GM12878 (cell line): ENCODE measurements around the gene TCF20. TPM values are rescaled to one million over a fixed set of nuclear protein-coding genes. Genes with fewer than 3 reads are reported as not detected.

Experiments used
- ATAC-seq: fragments of 200-7000 bp; cut with Tn5 transposase; 3 replicates; pipeline ENCODE4 v1.9.1; 2020; ENCODE audit warnings: mild to moderate bottlenecking, moderate library complexity
- BruUV-seq: library from RNA; stranded (reverse); fragments of 400-500 nt; replicated peaks from 2 replicates; lab custom pipeline; 2021; lab: Mats Ljungman, UMichigan
- CTCF ChIA-PET: fragments of 300-600 bp; sonication (Branson Sonifier 250); formaldehyde crosslinking; extraction: SDS; loops from one replicate; lab custom pipeline; 2021; ENCODE audit warnings: inconsistent platforms; lab: Yijun Ruan, JAX
- POLR2A ChIA-PET: fragments of 350-600 bp; formaldehyde crosslinking; extraction: SDS; loops from one replicate; lab custom pipeline; 2021; ENCODE audit warnings: inconsistent platforms; lab: Charles Lee
- RAD21 ChIA-PET: fragments of 300-600 bp; sonication (Branson Sonifier 250); formaldehyde crosslinking; loops from one replicate; lab custom pipeline; 2023; ENCODE audit warnings: antibody characterized with exemption; ENCODE audit not compliant: unreplicated experiment; lab: Charles Lee
- SMC1A ChIA-PET: fragments of 300-600 bp; sonication (Branson Sonifier 250); formaldehyde crosslinking; loops from one replicate; lab custom pipeline; 2023; ENCODE audit not compliant: unreplicated experiment, uncharacterized antibody; lab: Charles Lee
- DNase-seq: peaks from one replicate; pipeline ENCODE4 v3.0.0-alpha.2; 2011; ENCODE audit warnings: low read depth, low spot score
- FAIRE-seq: peaks from 3 replicates; lab custom pipeline; 2011; peaks lifted over from hg19 to GRCh38; lab: Jason Lieb, UNC
- H2AFZ ChIP-seq: 2 replicates; pipeline ENCODE4 v1.6.0; 2011; ENCODE audit warnings: low read depth, low read length, control low read depth; ENCODE audit not compliant: control insufficient read depth
- H3K27ac ChIP-seq: 2 replicates; pipeline ENCODE4 v1.5.1; 2011; ENCODE audit warnings: control low read depth; ENCODE audit not compliant: control insufficient read depth, insufficient read depth
- H3K27me3 ChIP-seq, 2 experiments: replicated peaks in 1 of 2; 2 replicates each; pipeline versions ENCODE4 v1.6.0 to v1.6.1; 2011; ENCODE audit warnings: low read length in 1 of 2; ENCODE audit not compliant: control insufficient read depth in 2 of 2, insufficient read depth in 2 of 2
- H3K36me3 ChIP-seq, 2 experiments: 2 replicates each; pipeline ENCODE4 v1.5.1; 2011; ENCODE audit warnings: low read length in 1 of 2; ENCODE audit not compliant: control insufficient read depth in 2 of 2, insufficient read depth in 2 of 2
- H3K4me1 ChIP-seq: 2 replicates; pipeline ENCODE4 v1.6.1; 2011; ENCODE audit warnings: mild to moderate bottlenecking, low read length, moderate library complexity, mixed read lengths; ENCODE audit not compliant: control insufficient read depth, insufficient read depth
- H3K4me2 ChIP-seq: 2 replicates; pipeline ENCODE4 v1.6.0; 2011; ENCODE audit warnings: control low read depth; ENCODE audit not compliant: control insufficient read depth, insufficient read depth
- H3K4me3 ChIP-seq: fragments of 200-600 bp; sonication (generic); 2 replicates; pipeline ENCODE4 v1.5.1; 2016
- H3K79me2 ChIP-seq: 2 replicates; pipeline ENCODE4 v1.6.0; 2011; ENCODE audit warnings: low read length; ENCODE audit not compliant: control insufficient read depth, insufficient read depth
- H3K9ac ChIP-seq: 2 replicates; pipeline ENCODE4 v1.8.0; 2011; ENCODE audit warnings: low read length, control low read depth, mixed read lengths; ENCODE audit not compliant: control insufficient read depth, insufficient read depth
- H3K9me3 ChIP-seq: replicated peaks from 3 replicates; pipeline ENCODE4 v1.5.1; 2011; ENCODE audit warnings: mild to moderate bottlenecking, low read length; ENCODE audit not compliant: control insufficient read depth, insufficient read depth
- H4K20me1 ChIP-seq: 2 replicates; pipeline ENCODE4 v1.6.0; 2011; ENCODE audit not compliant: control insufficient read depth, insufficient read depth
- FOXK2 ChIP-seq: fragments of 450-650 bp; IDR thresholded peaks from 2 replicates; pipeline ENCODE4 v1.6.1; 2017; ENCODE audit warnings: mild to moderate bottlenecking, moderate library complexity
- GABPA ChIP-seq: IDR thresholded peaks from 2 replicates; pipeline ENCODE4 v1.6.1; 2014; ENCODE audit warnings: antibody characterized with exemption, low read depth, mild to moderate bottlenecking, inconsistent platforms
- NR2F1 ChIP-seq: fragments of 450-650 bp; conservative IDR thresholded peaks from 2 replicates; pipeline ENCODE4 v1.6.1; 2017; ENCODE audit warnings: mild to moderate bottlenecking
- SREBF1 ChIP-seq: IDR thresholded peaks from 2 replicates; pipeline ENCODE4 v1.6.1; 2012; ENCODE audit warnings: mild to moderate bottlenecking, low read length
- SUPT20H ChIP-seq: IDR thresholded peaks from 2 replicates; pipeline ENCODE4 v1.6.1; 2011; ENCODE audit warnings: low read depth, mild to moderate bottlenecking, low read length, moderate library complexity, borderline replicate concordance; ENCODE audit not compliant: control insufficient read depth
- ZBTB40 ChIP-seq: fragments of 450-650 bp; IDR thresholded peaks from 2 replicates; pipeline ENCODE4 v1.6.1; 2016; ENCODE audit warnings: mild to moderate bottlenecking, moderate library complexity, borderline replicate concordance
- ZZZ3 ChIP-seq: IDR thresholded peaks from 2 replicates; pipeline ENCODE4 v1.6.1; 2011; ENCODE audit warnings: low read depth; ENCODE audit not compliant: control insufficient read depth, insufficient read length
- WGBS: methylation state at CpG from one replicate; pipeline ENCODE4 v1.1.6; 2016; ENCODE audit warnings: low lambda C conversion rate; ENCODE audit not compliant: insufficient replicate concordance, insufficient coverage; ENCODE audit errors: missing lambda C conversion rate; 5-methylcytosine and 5-hydroxymethylcytosine counted together
- in situ Hi-C: fragments of 300-500 bp; cut with MboI; formaldehyde crosslinking; loops from 9 replicates; pipeline ENCODE4 v1.14.3; 2018; ENCODE audit warnings: mixed read lengths
- intact Hi-C: fragments of 100-400 bp; cut with micrococcal nuclease; formaldehyde crosslinking; loops from one replicate; pipeline ENCODE4 v1.14.2; 2022; ENCODE audit not compliant: unreplicated experiment
- polyA plus RNA-seq, 11 experiments: library from polyadenylated mRNA; depleted of rRNA in 4 of 11; unstranded in 6 of 11; stranded (reverse) in 5 of 11; fragments of >200 nt; fragmentation: Nextera tagmentation in 4 of 11; fragmentation: Illumina TruSeq in 1 of 11; extraction: Ambion mirVana in 4 of 11; extraction: Trizol in 1 of 11; gene quantifications; 1 replicate in 1 of 11; 2 replicates in 10 of 11; pipeline versions ENCODE4 v1.2.1 to v1.2.3, GENCODE V29; 2011 to 2016; ENCODE audit warnings: inconsistent platforms in 2 of 11, missing spikeins in 2 of 11, low read depth in 1 of 11
- total RNA-seq, 4 experiments: library from RNA; depleted of rRNA in 3 of 4; stranded (reverse); fragments of >200 nt in 3 of 4; fragmentation: Illumina TruSeq in 1 of 4; extraction: Trizol in 1 of 4; gene quantifications; 2 replicates each; pipeline versions ENCODE4 v1.2.1 to v1.2.3, GENCODE V29; 2013 to 2021
- TF ChIP-seq, protein P1 (sequence below): IDR thresholded peaks from 2 replicates; pipeline ENCODE4 v1.6.1; 2012; ENCODE audit warnings: low read depth, low read length, improper control_type of control experiment

The TCF20 gene
- total and polyA plus RNA-seq, 10 of the 15 experiments (the other 5 are each of a cell fraction or from before 2014, with no cell fraction given) = 0.64 to 52.9 (median 22.6) TPM

- no peak for TF ChIP-seq ZBTB40
- no peak for TF ChIP-seq NR2F1
- TF ChIP-seq, all 136 proteins: peak for 0
Measured at GRCh38 chr22:42297778-42298177, 27.3 kb upstream of the TCF20 start (continued).

GRCh38 chr22:42296883-42297282 lies 26.4 kb upstream of the TCF20 start:
- no peaks in the 10 kb centered on the region for H3K36me3 ChIP-seq
- H3K27me3 ChIP-seq = no peaks in the 10 kb centered on the region
- H3K4me3 ChIP-seq = no peak overlapping the region
- FAIRE-seq (no peak), ATAC-seq (no peak)
- H3K9ac ChIP-seq = no peak overlapping the region
- no TSS peak for BruUV-seq
- H3K4me2 ChIP-seq = no peak overlapping the region
- ChIA-PET SMC1A (interaction anchor here (1.1 to 1.4 kb wide), 2 partner anchors 16 to 111 kb away, joined by 3 read pairs; no protein-coding TSS in a partner anchor), CTCF (interaction anchor here (0.7 to 1.5 kb wide), 7 partner anchors 15 to 207 kb away, joined by 3 to 5 read pairs (median 3); no protein-coding TSS in a partner anchor), RAD21 (interaction anchor here (1.0 to 1.5 kb wide), 2 partner anchors 127 to 140 kb away, joined by 5 read pairs; no protein-coding TSS in a partner anchor)
- no peaks in the 10 kb centered on the region for H3K79me2 ChIP-seq
- no peak overlapping the region for H3K27ac ChIP-seq
- in situ Hi-C loops = no loop called here
- peaks cover 22% of the 10 kb centered on the region for H3K4me1 ChIP-seq
- 47% methylated on average over 3 of the region's 3 CpGs for WGBS
- TF ChIP-seq SREBF1 (no peak), GABPA (no peak), ZBTB40 (no peak), ZZZ3 (no peak), FOXK2 (no peak), SUPT20H (no peak)
- TF ChIP-seq, protein P1, sequence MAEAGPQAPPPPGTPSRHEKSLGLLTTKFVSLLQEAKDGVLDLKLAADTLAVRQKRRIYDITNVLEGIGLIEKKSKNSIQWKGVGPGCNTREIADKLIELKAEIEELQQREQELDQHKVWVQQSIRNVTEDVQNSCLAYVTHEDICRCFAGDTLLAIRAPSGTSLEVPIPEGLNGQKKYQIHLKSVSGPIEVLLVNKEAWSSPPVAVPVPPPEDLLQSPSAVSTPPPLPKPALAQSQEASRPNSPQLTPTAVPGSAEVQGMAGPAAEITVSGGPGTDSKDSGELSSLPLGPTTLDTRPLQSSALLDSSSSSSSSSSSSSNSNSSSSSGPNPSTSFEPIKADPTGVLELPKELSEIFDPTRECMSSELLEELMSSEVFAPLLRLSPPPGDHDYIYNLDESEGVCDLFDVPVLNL = no peak
- TF ChIP-seq, all 136 proteins: peak for 0
- Histone ChIP-seq H3K9me3 (no peaks in the 10 kb centered on the region), H2AFZ (no peak overlapping the region), H4K20me1 (no peaks in the 10 kb centered on the region)
- POLR2A ChIA-PET = no interaction called here
- intact Hi-C loops = no loop called here
- no peak for DNase-seq
